MM.1S (cell line): ENCODE data around the gene FGD1.

Experiments used
- CTCF ChIP-seq: fragments of 300-600 bp; sonication (generic); IDR thresholded peaks from 2 replicates; pipeline ENCODE4 v1.5.1; 2016; ENCODE audit warnings: antibody characterized with exemption, low read length, mixed read lengths
- EZH2phosphoT487 ChIP-seq: fragments of 300-600 bp; sonication (generic); IDR thresholded peaks from 2 replicates; pipeline ENCODE4 v1.6.1; 2018; ENCODE audit warnings: antibody characterized with exemption, low read length

- TF ChIP-seq EZH2phosphoT487 (no peak), CTCF (no peak)
Measured at GRCh38 chrX:54540289-54540688, 44.3 kb upstream of the FGD1 start.
